Peyer's patch (tissue), 4 donors: ENCODE measurements around the gene RBMXL2.

Source experiments
- CTCF ChIP-seq, 6 experiments: fragments of 450-650 bp in 4 of 6; fragments of 200-600 bp in 2 of 6; sonication (generic) in 1 of 6; IDR thresholded peaks; one replicate each; pipeline ENCODE4 v1.5.1; 2017 to 2019; ENCODE audit warnings: antibody characterized with exemption in 6 of 6, mild to moderate bottlenecking in 3 of 6, moderate library complexity in 1 of 6
- POLR2A ChIP-seq, 2 donors: fragments of 450-650 bp; IDR thresholded peaks; one replicate each; pipeline ENCODE4 v1.5.1; 2017; ENCODE audit warnings: antibody characterized with exemption in 2 of 2, mild to moderate bottlenecking in 2 of 2, moderate library complexity in 2 of 2

GRCh38 chr11:7081441-7081840 lies 7.4 kb upstream of the RBMXL2 start:
- no peak for TF ChIP-seq CTCF (IDR thresholded peaks at IDR 0.05)
- no peak for TF ChIP-seq POLR2A (IDR thresholded peaks at IDR 0.05)
